Activated CD4-positive, alpha-beta T cell treated with anti-CD3 and anti-CD28 coated beads for 36 hours (primary cell): ENCODE results near the gene FAM107B. TPM values are rescaled to one million over a fixed set of nuclear protein-coding genes. Genes with fewer than 3 reads are reported as not detected.

ENCODE experiments used
- ATAC-seq: fragments of 200-7000 bp; cut with Tn5 transposase; one replicate; pipeline ENCODE4 v1.10.0; 2021; ENCODE audit warnings: mild to moderate bottlenecking, moderate library complexity
- CTCF ChIA-PET: fragments of 350-600 bp; sonication (Branson Sonifier 250); formaldehyde crosslinking; loops from one replicate; lab custom pipeline; 2021; ENCODE audit warnings: antibody characterized with exemption; lab: Charles Lee
- POLR2A ChIA-PET: fragments of 350-600 bp; sonication (Branson Sonifier 250); formaldehyde crosslinking; loops from one replicate; lab custom pipeline; 2021; ENCODE audit warnings: antibody characterized with exemption, inconsistent platforms; lab: Charles Lee
- DNase-seq: peaks from one replicate; pipeline ENCODE4 v3.0.0-alpha.2; 2020
- H3K27ac Mint-ChIP-seq: one replicate; pipeline ENCODE4 v1.8.0; 2021; ENCODE audit warnings: mixed read lengths
- H3K27me3 Mint-ChIP-seq: one replicate; pipeline ENCODE4 v1.8.0; 2021; ENCODE audit warnings: mixed read lengths
- H3K36me3 Mint-ChIP-seq: one replicate; pipeline ENCODE4 v1.8.0; 2021; ENCODE audit warnings: low read depth, mixed read lengths
- H3K4me1 Mint-ChIP-seq: one replicate; pipeline ENCODE4 v1.8.0; 2021; ENCODE audit warnings: mixed read lengths
- H3K4me3 Mint-ChIP-seq: one replicate; pipeline ENCODE4 v1.8.0; 2021; ENCODE audit warnings: mild to moderate bottlenecking, moderate library complexity, mixed read lengths
- H3K9me3 Mint-ChIP-seq: one replicate; pipeline ENCODE4 v1.8.0; 2021; ENCODE audit warnings: low read depth, mixed read lengths
- intact Hi-C, 2 experiments: fragments of 100-400 bp; cut with DNase I in 1 of 2; cut with micrococcal nuclease in 1 of 2; formaldehyde crosslinking; loops; one replicate each; pipeline versions ENCODE4 v1.14.2 to v1.15.1; 2022 to 2024; cut with DNase I, micrococcal nuclease
- total RNA-seq, 2 experiments: library from RNA; stranded (reverse); gene quantifications; one replicate each; pipeline ENCODE4 v1.2.3, GENCODE V29; 2021

FAM107B gene
- total RNA-seq, 2 experiments from 2014 or later, result 126 to 148 TPM

DNA sequence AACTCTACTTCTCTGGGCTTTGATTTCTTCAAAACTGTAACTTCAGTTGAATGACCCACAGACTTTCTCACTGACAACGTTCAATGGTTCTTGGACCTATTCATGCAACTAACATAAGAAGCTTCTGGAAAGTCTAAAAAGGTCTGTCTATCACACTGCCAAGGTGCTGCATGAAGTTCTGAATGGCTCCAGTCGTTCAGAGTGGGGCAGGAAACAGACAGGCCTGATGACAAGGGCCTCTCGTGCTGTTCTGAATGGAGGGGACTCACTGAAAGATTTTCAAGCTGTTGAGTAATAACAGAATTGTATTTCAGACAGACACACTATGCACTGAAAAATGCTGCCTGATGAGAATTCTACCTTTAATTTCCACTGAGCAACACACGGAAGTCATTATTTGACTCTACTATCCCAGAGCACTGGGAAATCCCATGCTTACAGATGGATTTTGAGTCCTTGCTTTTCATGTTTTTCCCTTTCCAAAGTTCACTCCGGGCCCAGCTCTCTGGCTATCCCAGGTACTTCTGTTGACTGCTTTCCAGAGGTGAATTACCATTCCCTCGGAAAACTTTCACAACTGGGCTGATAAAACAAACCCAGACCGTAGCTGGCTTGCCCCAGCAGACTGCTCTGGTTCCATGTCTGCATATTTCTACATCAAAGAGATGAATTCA is 239.1 kb downstream of the FAM107B start:
- POLR2A ChIA-PET, result no interaction called here
- Mint-ChIP-seq H3K4me1 (peaks cover 76% of the 10 kb centered on the region), H3K4me3 (no peak overlapping the region), H3K36me3 (peaks cover 47% of the 10 kb centered on the region), H3K27me3 (no peaks in the 10 kb centered on the region), H3K9me3 (no peaks in the 10 kb centered on the region), H3K27ac (peak overlapping the region; percentile 15)
- CTCF ChIA-PET, result interaction anchor here (0.6 to 2.5 kb wide), 6 partner anchors 12 to 370 kb away, joined by 3 to 15 read pairs (median 4); partner anchors contain the start of genes CDNF, HSPA14 and MSANTD7
- intact Hi-C loops, result loop anchor here in 1 of 2 experiments (2.0 kb wide), 1 partner anchor 287 kb away; no protein-coding TSS in a partner anchor
- DNase-seq, result peak; percentile 38
- ATAC-seq, result peak; percentile 67

DNA sequence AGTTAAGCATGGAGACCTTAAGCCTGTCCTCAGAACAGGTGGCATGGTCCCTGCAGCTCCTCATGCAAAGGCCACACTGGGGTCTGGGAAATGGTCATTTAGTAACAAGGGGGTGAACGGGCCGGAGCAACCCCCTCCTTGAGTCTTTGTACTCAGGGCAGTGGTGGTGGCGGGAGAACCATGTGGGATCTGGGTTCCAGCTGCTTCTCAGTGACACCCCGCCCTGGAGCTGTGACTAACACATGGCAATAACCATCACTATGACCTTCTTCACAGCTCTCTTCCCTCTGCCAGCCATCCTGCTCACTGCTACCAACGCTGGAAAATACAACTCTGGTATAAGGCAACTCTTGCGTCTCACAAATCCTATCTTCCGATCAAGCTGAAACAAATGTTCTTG is 240.5 kb downstream of the FAM107B start:
- intact Hi-C loops, result no loop called here
- Mint-ChIP-seq H3K4me1 (peaks cover 78% of the 10 kb centered on the region), H3K27me3 (no peaks in the 10 kb centered on the region), H3K36me3 (peaks cover 55% of the 10 kb centered on the region), H3K27ac (peak overlapping the region; percentile 16), H3K9me3 (no peaks in the 10 kb centered on the region), H3K4me3 (no peak overlapping the region)
- ChIA-PET CTCF (interaction anchor here (1.5 kb wide), 1 partner anchor 9 kb away, joined by 10 read pairs; no protein-coding TSS in a partner anchor), POLR2A (interaction anchor here (0.6 kb wide), 1 partner anchor 30 kb away, joined by 3 read pairs; no protein-coding TSS in a partner anchor)
- no peak for DNase-seq
- no peak for ATAC-seq

DNA sequence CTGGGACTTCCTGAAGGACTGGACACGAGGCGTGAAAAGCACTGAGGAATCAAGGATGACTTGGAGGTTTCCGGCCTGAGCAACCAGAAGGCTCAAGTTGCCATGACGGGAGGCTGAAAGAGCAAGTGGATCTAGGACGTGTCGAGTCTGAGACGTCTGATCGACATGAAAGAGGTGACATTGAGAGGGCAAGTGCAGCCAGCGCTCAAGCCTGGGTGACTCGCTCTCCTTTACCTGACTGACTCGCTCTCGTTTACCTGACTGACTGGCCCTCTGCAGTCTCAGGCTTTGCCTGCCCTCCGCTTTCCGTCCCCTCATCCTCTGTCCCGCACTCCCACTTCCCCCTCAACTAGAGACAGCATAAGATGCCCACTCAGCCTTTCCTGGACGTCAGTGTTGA is 241.4 kb downstream of the FAM107B start:
- Mint-ChIP-seq H3K9me3 (no peaks in the 10 kb centered on the region), H3K27ac (peak overlapping the region; percentile 16), H3K4me1 (peaks cover 83% of the 10 kb centered on the region), H3K36me3 (peaks cover 58% of the 10 kb centered on the region), H3K27me3 (no peaks in the 10 kb centered on the region), H3K4me3 (no peak overlapping the region)
- intact Hi-C loops, result no loop called here
- CTCF ChIA-PET, result interaction anchor here (1.5 kb wide), 2 partner anchors 10 to 25 kb away, joined by 6 to 10 read pairs; no protein-coding TSS in a partner anchor
- POLR2A ChIA-PET, result interaction anchor here (0.6 to 1.0 kb wide), 2 partner anchors 31 to 347 kb away, joined by 3 read pairs; no protein-coding TSS in a partner anchor
- no peak for DNase-seq
- ATAC-seq, result no peak

DNA sequence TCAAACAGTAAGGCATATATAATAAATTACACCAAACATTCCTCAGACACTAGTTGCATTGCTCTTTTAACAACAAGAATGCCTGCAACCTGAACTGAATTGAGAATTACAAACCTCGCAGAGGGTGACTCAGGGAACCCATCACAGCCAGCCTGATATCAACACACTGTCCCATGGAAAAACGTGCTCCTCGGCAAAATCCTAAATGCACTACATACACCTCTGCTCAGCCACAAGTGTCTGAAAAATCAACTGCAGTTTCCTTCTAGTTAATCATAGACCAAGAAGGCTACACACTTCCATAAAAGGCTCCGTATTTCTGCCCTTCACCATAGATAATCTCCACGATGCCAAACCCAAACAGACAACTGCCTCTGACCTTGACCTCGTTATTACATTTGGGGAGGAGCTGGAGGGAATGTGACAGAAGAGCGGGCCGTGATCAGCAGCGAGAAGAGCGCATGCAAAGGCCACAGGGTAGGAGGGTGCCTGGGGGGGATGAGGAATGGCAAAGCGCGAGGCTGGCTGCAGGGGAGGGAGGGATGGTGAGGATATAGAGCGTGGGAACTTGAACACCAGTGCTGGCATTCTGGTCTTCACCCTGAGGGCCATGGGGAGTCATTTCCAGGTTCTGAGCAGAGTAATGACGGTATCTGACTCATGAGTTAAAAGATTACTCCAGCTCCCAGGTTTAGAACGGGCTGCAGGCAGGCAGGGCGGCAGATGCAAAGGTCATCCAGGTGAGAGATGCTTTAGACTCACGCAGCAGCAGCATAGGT is 242.0 kb downstream of the FAM107B start:
- CTCF ChIA-PET, result interaction anchor here (1.5 kb wide), 2 partner anchors 10 to 24 kb away, joined by 6 to 10 read pairs; no protein-coding TSS in a partner anchor
- Mint-ChIP-seq H3K9me3 (no peaks in the 10 kb centered on the region), H3K27me3 (no peaks in the 10 kb centered on the region), H3K4me1 (peaks cover 89% of the 10 kb centered on the region), H3K27ac (peak overlapping the region; percentile 37), H3K36me3 (peaks cover 61% of the 10 kb centered on the region), H3K4me3 (no peak overlapping the region)
- DNase-seq, result peak; percentile 31
- intact Hi-C loops, result no loop called here
- POLR2A ChIA-PET, result interaction anchor here (1.0 kb wide), 1 partner anchor 347 kb away, joined by 3 read pairs; no protein-coding TSS in a partner anchor
- ATAC-seq, result peak; percentile 47

DNA sequence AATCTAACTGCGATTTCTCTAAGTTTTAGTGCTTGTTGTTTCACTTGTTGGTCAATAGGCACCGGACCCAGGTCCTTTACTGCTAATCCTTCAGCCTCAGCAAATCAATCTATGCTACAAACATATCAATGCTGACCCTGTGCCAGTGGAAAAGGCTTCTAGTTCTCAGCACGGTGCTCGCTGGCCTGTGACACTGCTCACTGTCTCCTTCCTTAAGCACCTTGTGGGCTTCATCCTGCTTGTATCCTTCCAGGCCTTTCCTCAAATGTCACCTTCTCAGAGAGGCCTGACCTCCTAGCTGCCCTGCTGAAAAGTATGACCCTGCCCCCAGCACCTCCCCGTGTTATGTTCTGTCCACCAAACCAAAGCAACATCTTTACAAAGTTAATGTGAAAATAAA is 242.7 kb downstream of the FAM107B start:
- intact Hi-C loops, result no loop called here
- peak overlapping the region; percentile 15 for H3K27ac Mint-ChIP-seq
- H3K9me3 Mint-ChIP-seq, result no peaks in the 10 kb centered on the region
- ChIA-PET POLR2A (no interaction called here), CTCF (no interaction called here)
- ATAC-seq (no peak), DNase-seq (no peak)
- H3K27me3 Mint-ChIP-seq, result no peaks in the 10 kb centered on the region
- H3K36me3 Mint-ChIP-seq, result peaks cover 63% of the 10 kb centered on the region
- H3K4me1 Mint-ChIP-seq, result peaks cover 91% of the 10 kb centered on the region
- no peak overlapping the region for H3K4me3 Mint-ChIP-seq

DNA sequence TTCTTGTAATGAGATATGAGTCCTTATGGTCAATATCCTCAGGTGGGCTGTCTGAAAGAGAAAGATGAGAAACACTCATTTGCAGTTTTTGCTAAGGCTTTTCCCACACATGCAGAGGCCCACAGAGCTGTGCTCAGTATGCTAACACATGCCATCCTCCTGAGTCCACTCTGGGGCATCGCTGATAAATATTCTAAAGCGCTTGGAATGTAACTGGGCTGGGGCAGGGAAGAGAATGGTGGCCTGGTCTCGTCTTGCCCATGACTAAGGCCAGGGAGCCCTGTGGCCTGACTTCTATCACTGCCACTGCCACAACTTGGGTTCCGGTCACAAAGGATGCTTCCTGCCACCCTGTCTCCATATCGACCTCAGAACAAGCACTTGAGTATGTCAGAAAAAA is 244.2 kb downstream of the FAM107B start:
- Mint-ChIP-seq H3K36me3 (peaks cover 72% of the 10 kb centered on the region), H3K4me1 (peaks cover 88% of the 10 kb centered on the region), H3K9me3 (no peaks in the 10 kb centered on the region), H3K4me3 (no peak overlapping the region), H3K27me3 (no peaks in the 10 kb centered on the region), H3K27ac (peak overlapping the region; percentile 17)
- intact Hi-C loops, result no loop called here
- CTCF ChIA-PET, result no interaction called here
- POLR2A ChIA-PET, result no interaction called here
- no peak for DNase-seq
- ATAC-seq, result no peak

DNA sequence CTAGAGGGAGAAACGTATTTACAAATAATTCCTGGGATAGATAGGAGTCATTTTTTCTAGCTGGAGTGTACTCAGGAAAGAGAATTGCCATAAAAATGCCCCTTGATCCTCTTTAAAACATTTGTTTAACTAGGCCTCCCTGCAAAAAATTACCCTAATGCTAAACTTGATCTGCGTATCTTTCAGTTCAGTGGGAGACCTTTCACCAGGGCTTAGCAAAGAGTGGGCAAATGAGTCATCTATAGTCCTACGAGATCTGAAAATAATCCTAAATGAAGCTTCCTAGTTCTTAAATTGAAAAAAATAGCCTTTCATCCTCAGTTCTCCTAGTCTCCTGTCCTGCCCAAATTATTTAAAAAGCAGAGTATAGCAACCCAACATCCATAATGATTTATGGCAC is 245.3 kb downstream of the FAM107B start:
- H3K4me3 Mint-ChIP-seq, result no peak overlapping the region
- peak overlapping the region; percentile 39 for H3K27ac Mint-ChIP-seq
- no peaks in the 10 kb centered on the region for H3K27me3 Mint-ChIP-seq
- no peak for ATAC-seq
- no peak for DNase-seq
- H3K36me3 Mint-ChIP-seq, result peaks cover 68% of the 10 kb centered on the region
- peaks cover 87% of the 10 kb centered on the region for H3K4me1 Mint-ChIP-seq
- intact Hi-C loops, result loop anchor here in 1 of 2 experiments (5.0 kb wide), 1 partner anchor 43 kb away; no protein-coding TSS in a partner anchor
- H3K9me3 Mint-ChIP-seq, result no peaks in the 10 kb centered on the region
- ChIA-PET POLR2A (interaction anchor here (1.1 kb wide), 1 partner anchor 344 kb away, joined by 4 read pairs; no protein-coding TSS in a partner anchor), CTCF (interaction anchor here (0.6 to 1.3 kb wide), 11 partner anchors 9 to 343 kb away, joined by 3 to 7 read pairs (median 3); no protein-coding TSS in a partner anchor)

DNA sequence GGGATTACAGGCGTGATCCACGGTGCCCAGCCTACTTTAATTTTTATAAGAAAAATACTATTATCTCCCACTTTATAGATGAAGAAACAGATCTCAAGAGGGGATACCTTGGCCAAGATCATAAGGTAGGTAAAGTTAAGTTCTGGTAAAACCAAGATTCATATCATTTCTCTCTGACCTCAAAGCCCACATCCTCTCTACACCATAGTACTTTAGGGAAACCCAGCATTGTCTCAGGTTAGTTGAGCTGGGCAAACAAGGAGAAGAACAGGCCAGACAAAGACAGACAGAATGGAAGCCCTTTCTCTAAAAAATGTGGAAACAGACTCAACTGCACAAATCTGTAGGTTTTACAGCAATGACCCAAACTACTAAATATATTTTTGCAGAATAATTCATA is 246.2 kb downstream of the FAM107B start:
- ChIA-PET POLR2A (interaction anchor here (0.6 kb wide), 1 partner anchor 144 kb away, joined by 9 read pairs; no protein-coding TSS in a partner anchor), CTCF (interaction anchor here (0.6 to 1.3 kb wide), 9 partner anchors 9 to 342 kb away, joined by 3 to 7 read pairs (median 3); no protein-coding TSS in a partner anchor)
- intact Hi-C loops, result loop anchor here in 1 of 2 experiments (5.0 kb wide), 1 partner anchor 44 kb away; no protein-coding TSS in a partner anchor
- DNase-seq, result no peak
- H3K36me3 Mint-ChIP-seq, result peaks cover 62% of the 10 kb centered on the region
- H3K4me1 Mint-ChIP-seq, result peaks cover 87% of the 10 kb centered on the region
- no peak overlapping the region for H3K4me3 Mint-ChIP-seq
- H3K27me3 Mint-ChIP-seq, result no peaks in the 10 kb centered on the region
- ATAC-seq, result peak; percentile 66
- H3K9me3 Mint-ChIP-seq, result no peaks in the 10 kb centered on the region
- H3K27ac Mint-ChIP-seq, result peak overlapping the region; percentile 29

DNA sequence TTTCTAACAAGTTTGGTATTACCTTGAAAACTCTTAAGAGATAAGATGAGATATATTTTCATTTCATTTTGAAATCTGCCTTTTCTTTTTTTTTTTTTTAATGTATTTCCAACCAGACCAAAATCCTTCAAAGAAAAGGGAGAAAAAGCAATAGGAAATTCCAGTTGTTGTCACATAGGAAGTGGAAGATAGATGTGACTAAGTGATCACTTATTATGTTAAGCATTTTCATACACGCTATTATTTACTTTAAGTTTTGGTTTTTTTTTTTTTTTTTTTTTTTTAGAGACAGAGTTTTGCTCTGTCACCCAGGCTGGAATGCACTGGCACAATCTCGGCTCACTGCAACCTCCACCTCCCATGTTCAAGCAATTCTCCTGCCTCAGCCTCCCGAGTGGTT is 246.8 kb downstream of the FAM107B start:
- H3K4me3 Mint-ChIP-seq, result no peak overlapping the region
- no peak for DNase-seq
- H3K27ac Mint-ChIP-seq, result peak overlapping the region; percentile 29
- no peaks in the 10 kb centered on the region for H3K27me3 Mint-ChIP-seq
- intact Hi-C loops, result loop anchor here (1.0 to 5.0 kb wide), 3 partner anchors 20 to 44 kb away; no protein-coding TSS in a partner anchor
- no peak for ATAC-seq
- peaks cover 87% of the 10 kb centered on the region for H3K4me1 Mint-ChIP-seq
- ChIA-PET CTCF (interaction anchor here (1.3 to 1.6 kb wide), 2 partner anchors 10 to 15 kb away, joined by 5 to 12 read pairs; no protein-coding TSS in a partner anchor), POLR2A (interaction anchor here (0.6 to 1.2 kb wide), 3 partner anchors 137 to 343 kb away, joined by 5 to 9 read pairs (median 7); no protein-coding TSS in a partner anchor)
- H3K36me3 Mint-ChIP-seq, result peaks cover 61% of the 10 kb centered on the region
- H3K9me3 Mint-ChIP-seq, result no peaks in the 10 kb centered on the region

DNA sequence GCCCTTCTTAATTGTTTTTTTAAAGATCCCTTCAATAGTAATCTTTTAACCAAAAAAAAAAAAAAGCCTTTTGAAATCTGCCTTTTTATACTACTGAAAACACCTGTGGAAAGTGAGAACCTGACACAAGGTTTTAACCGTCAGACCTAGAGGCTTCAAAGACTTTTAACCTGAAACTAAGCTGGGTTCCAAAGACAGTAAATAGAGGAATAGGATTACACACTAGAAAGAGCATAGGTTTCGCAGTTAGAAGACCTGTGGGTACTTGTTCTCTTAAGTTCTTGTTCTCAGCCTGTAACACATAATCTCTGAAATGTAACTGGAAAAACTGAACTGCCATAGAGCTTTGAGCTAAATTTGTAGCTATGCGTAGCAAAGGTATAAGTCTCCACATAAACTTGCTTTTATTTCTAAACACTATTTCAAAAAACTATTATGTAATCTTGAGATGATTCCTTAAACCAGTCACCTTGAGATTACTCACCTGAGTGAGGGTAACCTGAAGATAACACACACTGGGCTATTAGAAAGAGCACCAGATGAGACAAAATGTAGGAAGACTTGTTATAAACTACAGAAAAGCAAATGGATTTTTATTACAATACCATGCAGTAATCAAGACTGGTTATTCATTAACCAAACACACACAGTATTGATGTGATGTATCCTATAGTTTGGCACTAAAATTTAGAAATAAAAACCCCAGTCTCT is 247.4 kb downstream of the FAM107B start:
- peak; percentile 73 for ATAC-seq
- no peak overlapping the region for H3K4me3 Mint-ChIP-seq

More for the DNA sequence above, 247.4 kb downstream of the FAM107B start:
- Mint-ChIP-seq H3K9me3 (no peaks in the 10 kb centered on the region), H3K4me1 (peaks cover 82% of the 10 kb centered on the region), H3K27ac (peak overlapping the region; percentile 76), H3K27me3 (no peaks in the 10 kb centered on the region), H3K36me3 (peaks cover 57% of the 10 kb centered on the region)
- intact Hi-C loops, result loop anchor here (1.0 to 5.0 kb wide), 3 partner anchors 19 to 45 kb away; no protein-coding TSS in a partner anchor
- ChIA-PET POLR2A (interaction anchor here (0.6 to 1.2 kb wide), 5 partner anchors 35 to 342 kb away, joined by 3 to 7 read pairs (median 5); no protein-coding TSS in a partner anchor), CTCF (interaction anchor here (0.6 to 1.6 kb wide), 4 partner anchors 10 to 572 kb away, joined by 3 to 12 read pairs (median 3); no protein-coding TSS in a partner anchor)
- no peak for DNase-seq
